GM18951 (cell line): ENCODE data around the gene NUDT8.
A peak's percentile ranks its signal among the peaks of the same experiment; 100 is the strongest.

Experiments
- POLR2A ChIP-seq: IDR thresholded peaks from 4 replicates; pipeline ENCODE4 v1.6.1; 2011; ENCODE audit warnings: mild to moderate bottlenecking; ENCODE audit not compliant: insufficient read length, insufficient read depth; ENCODE audit errors: extremely low read depth
- in situ Hi-C: fragments of 300-500 bp; cut with MboI; formaldehyde crosslinking; loops from one replicate; pipeline ENCODE4 v1.12.0; 2022; ENCODE audit warnings: low sequenced_read_pairs, mixed read lengths, inconsistent platforms; ENCODE audit not compliant: unreplicated experiment

The NUDT8 gene

DNA sequence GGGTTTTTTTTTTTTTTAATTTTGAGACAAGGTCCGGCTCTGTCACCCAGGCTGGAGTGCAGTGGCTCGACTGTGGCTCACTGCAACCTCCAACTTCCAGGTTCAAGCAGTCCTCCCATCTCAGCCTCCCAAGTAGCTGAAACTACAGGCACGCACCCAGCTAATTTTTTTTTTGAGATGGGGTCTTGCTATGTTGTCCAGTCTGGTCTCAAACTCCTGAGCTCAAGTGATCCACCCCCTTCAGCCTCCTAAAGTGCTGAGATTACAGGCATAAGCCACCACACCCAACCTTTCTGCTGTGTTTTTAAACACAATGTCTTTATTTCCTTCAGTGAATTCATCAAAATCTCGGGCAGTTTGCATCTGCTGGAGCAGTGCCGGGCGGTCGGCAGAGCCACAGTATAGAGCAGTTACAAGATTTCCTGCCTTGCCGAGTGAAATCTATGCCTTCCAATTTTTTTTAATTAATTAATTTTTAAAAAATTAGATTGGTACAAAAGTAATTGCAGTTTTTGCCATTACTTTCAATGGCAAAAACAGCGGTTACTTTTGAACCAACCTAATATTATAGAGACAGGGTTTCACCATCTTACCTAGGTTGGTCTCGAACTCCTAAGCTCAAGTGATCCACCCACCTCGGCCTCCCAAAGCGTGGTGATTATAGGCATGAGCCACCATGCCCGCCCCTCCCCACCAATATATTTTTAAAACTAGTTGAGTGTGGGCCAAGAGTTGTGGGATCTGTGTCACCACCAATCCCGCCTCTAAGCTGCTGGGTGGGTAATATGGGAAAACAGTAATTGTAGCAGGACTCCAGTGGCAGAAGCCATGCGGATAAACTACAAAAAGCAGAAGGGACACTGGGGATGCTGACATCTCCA, 23.5 kb upstream of the NUDT8 start:
- in situ Hi-C loops: no loop called here
- no peak for TF ChIP-seq POLR2A

DNA sequence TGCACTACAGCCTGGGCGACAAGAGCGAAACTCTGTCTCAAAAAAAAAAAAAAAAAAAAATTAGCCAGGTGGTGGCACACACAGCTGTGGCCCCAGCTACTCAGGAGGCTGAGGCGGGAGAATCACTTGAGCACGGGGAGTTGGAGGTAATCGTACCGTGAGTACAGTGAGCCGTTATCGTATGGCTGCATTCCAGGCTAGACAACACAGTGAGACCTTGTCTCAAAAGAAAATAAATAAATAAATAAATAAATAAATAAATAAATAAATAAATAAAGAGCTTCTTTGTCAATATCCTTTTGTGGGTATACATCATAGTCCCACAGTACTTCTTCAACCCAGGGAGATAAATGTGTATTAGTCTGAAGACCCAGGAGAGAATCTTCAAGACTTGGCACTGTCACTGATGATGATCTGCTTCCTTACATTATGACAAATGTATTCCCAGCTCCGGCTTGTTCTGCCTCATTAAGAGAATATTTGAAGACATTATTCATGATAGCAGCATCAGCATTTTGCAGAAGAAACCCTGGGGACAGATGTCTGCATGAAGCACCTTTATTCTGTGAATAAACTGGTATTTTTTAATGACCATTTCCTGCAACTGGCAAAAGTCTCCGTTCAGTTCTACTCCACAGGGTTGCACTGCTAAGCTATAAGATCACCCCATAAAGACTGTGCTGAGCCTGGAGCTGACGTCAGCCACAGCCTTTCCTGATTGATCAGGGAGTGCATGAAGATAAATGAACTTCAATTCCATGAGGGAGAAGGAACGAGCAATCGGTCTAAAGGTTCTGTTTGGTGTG, 22.4 kb upstream of the NUDT8 start:
- in situ Hi-C loops: no loop called here
- TF ChIP-seq POLR2A: no peak

DNA sequence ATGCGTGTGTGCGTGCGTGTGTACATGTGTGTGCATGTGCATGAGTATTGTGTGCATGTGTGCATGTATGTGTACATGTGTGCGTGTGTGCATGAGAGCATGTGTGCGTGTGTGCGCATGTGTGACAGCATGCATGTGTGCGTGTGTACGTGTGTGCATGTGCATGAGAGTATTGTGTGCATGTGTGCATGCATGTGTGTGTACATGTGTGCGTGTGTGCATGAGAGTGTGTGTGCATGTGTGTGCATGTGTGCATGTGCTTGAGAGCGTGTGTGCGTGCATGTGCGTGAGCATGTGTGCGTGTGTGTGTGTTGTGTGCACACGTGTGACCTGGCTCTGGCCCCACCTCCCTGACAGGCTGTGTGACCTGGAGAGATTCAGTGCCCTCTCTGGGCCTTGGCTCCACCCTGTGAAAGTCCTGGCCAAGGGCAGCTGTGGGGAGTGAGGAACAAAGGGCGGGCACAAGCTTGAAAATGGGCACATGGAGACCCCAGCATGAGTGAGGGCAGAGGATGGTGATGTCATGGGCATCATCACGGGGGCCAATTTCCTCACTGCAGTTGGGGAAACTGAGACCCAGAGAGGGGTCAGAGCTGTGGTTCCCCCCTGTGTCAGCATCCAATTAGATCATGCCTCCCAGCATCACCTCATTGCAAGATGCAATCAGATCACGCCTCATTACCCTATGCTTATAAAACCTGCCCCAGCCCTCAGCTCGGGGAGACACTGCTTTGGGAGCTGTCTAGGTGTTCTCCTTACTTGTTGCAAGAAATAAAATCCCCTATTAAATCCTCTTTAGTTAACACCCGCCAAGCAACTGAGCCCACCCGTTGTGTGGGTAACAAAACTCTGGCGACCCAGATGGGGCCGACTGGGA, 20.1 kb upstream of the NUDT8 start:
- TF ChIP-seq POLR2A: peak; percentile 64
- in situ Hi-C loops: no loop called here

DNA sequence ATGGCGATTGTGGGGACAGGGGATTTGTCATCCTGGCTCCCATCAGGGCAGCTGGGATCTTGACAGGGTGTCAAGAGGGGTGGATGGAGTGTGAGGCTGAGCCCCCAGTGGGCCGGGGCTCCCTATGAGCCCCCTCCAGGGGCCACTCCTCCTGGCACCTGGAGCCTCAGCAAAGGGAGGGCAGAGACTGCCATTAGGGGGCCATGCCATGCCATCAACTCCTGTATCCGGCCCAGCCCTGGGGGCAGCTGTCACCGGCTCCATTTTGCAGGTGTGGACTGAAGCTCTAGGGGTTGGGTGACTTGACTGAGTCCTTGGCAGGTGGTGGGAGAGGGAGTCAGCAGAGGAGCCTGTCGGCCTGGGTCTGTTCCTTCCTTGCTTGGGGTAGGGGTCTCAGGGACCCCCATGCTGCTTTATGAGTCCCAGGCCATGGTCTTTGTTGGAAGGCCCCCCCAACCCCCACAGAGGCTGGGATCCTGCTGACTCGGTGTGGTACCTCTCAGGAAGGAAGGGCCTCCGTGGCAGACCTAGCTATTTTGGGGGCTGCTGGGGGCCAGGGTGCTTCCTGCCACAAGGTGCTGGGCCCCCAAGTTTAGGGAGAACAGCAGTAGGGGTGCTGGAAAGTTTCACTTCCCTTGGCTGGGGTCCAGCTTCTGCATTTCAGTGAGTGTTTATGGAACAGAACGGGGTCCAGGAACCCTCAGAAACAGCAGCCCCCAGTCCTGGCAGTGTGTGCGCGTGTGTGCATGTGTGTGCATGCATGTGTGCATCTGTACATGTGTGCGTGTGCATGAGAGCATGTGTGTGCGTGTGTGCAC, 19.3 kb upstream of the NUDT8 start:
- in situ Hi-C loops: no loop called here
- TF ChIP-seq POLR2A: no peak

DNA sequence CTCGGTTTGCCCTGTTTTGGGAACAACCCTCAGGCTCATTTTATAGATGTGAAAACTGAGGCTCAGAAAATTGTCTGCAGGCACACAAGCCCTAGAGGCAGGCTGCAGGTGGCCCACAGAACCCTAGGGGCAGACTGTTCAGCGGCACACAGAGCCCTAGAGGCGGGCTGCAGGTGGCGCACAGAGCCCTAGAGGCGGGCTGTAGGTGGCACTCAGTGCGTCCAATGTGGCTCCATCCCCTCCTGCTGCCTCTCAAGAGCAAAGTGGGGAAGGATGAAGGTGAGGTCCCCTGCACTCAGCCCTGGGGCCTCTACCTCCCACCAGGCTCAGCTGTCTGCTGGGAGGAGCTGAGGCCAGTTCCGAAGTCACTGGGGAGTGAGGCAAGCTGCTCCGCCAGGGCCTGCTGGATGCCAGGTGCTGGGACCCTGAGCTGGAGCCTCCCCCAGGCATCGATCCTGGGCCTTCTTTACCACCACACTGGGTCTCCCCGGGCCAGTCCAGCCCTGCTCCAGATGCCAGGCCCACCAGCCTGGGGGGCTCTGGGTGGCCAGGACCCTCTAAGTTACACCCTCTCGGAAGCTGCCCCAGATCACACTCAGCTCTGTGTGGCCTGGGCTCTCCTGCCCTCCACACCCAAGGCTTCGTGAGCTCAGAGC, 18.5 kb upstream of the NUDT8 start:
- peak; percentile 12 for TF ChIP-seq POLR2A
- in situ Hi-C loops: no loop called here

DNA sequence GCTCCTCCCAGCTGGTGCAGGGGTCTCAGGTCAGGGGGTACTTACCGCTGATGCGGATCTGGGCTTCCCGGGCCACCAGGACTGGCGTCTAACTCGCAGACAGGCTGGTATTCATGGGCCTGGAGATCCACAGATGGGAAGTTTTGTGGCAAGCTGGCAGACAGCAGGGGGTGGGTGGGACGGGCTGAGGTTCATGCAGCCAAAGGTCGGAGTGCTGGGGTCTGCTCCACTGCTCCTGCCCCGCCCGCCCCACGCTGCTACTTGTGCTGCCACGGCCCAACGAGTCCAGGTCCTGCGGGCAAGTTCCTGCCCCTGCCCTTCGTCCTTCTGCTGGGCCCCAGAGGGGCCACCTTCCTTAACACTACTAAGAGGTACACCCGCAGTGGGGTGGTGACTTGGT, 17.7 kb upstream of the NUDT8 start:
- no peak for TF ChIP-seq POLR2A
- in situ Hi-C loops: no loop called here

DNA sequence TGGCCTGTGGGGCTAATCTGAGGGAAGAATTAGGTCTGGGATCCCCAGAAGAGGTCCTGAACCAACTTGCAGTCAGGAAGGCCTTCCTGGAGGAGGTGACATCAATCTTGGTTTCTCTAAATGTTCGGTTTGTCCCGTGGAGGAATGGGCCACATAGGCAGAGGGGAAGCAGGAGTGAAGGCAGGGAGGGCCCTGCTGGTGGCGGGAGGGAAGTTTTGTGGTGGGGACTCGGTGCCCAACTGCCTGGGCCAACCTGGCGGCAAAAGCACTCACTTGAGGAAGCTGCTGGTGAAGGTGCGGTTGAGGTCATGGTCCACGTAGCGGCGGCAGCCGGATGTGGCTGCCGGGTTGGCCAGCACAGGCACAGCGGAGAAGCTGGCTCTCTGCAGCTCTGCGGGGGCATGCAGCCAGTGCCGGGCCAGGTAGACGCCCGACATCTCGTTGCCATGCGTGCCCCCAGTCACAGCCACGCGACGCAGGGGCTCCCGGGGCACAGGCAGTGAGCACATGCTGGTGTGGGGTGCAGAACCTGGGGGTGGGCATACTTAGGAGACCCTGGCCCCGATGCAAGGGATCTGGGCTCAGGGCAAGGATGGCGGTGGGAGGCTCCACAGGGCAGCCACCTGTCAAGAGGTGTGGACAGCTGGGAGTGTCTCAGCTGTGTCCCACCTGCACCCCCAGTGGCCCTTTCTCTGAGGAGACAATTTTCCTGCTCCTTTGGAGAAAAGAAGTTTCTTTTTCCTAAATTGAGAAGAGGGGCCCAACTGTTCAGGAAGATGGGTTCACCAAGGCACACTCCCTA, 17.0 kb upstream of the NUDT8 start:
- in situ Hi-C loops: no loop called here

DNA sequence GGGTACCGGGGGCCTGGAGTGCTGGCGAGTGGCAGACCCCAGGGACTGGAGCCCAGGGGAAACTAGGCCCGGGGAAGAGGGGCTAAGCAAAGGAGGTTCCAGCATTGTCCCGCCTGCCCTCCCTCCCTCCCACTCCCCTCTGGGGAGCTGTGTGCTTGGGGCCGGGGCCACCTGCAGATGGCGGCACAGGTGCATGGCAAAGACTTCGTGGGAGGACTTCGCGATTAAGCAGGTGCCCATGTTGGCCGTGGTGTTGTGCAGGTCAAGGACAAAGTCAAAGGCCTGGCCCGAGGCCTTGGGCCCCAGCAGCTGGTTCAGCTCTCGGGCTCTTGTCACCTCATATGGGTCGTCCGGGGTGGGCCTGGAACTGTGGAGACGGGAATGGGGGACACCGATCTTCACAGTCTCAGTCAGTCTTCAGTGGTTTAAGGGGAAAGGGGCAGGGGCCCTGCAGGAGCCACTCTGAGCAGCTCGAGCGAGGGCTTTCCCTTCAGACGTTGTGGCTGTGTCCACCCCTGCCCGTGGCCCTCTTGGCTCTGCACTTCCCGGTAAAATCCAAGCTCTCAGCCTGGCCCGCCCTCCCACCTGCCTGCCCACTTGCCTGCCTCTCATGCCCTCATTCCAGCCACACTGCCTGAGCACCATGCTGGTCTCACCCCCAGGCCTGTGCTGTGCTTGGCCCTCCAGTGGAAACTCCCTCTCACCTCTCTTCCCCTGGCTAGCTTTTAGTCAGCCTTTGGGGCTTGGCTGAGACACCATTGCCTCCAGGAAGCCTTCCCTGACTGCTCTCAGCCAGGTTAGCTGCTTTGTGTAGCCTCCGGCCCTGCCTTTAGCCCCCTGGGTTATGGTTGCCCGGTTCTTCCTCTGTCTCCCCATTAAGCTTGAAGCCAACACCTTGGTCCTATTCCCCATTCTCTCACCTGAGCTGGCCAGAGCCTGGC, 16.1 kb upstream of the NUDT8 start:
- in situ Hi-C loops: no loop called here
- no peak for TF ChIP-seq POLR2A

More for the DNA sequence above, 17.0 kb upstream of the NUDT8 start:
- peak; percentile 41 for TF ChIP-seq POLR2A

DNA sequence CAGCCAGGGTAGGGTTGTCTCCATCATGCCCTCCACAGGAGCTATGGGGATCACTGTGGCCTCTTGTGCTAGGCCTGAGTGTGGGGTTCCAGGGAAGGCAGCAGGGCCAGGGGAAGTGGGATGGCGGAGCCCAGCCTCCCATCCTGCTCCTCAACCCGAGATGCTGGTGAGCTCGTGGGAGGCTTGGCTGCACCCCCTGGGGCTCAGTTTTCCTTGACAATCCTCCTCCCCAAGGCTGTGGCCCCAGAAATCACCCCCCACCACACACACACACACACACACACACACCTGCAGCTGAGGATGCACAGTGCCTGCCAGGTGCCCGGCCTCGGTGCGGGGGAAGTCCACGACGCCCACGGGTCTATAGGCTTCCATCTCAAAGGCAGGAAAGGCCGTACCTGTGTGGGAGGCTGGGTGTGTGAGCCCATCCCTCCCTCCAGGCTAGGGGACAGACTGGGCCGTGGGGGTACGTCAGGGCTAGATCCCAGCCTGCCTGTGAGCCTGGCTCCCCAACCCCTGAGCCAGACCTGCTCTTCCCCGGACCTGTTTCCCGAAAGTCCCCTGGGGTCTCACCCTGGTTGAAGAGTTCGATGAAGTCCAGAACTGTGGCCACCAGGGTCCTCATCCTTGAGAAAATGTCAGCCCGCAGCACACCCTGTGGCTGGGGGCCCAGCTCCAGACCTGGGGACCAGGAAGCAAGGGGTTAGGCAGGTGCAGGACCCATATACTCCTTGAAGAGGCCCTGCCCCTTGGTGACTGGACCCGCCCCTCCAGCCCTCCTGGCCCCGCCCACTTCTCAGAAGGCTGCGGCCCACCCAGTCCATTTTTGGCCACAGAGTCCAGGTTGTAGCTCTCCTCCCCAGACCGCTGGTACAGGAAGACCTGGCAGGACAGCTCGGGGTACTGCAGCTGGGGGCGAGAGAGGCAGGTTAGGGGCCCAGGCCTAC, 15.0 kb upstream of the NUDT8 start:
- TF ChIP-seq POLR2A: no peak
- in situ Hi-C loops: no loop called here
